DMS79 treated with DMSO at 0.1 percent for 48 hours (cell line): ENCODE measurements around the gene STXBP5L.
"Not testable (repeated sequence)": the region's sequence is repeated elsewhere in the genome, so short reads cannot be mapped to it uniquely, and the experiment has no call there.

Experiments used
- DNase-seq: peaks from one replicate; lab custom pipeline; 2025; lab: John Stamatoyannopoulos, UW

Gene STXBP5L

DNA sequence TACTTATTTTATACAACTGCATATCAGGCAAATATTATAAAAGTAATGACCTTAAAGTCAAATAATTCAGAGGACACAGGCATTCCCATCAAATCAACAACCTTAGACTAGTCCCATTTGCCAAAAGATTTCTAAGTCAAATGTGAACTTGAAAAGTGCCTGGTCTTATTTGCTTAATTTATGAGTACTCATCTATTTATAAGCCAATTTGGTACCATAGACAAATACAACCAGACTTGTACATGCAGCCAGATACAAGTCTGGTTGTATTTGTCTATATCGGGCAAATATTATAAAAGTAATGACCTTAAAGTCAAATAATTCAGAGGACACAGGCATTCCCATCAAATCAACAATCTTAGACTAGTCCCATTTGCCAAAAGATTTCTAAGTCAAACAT is 322.2 kb downstream of the STXBP5L start:
- not testable (repeated sequence) for DNase-seq

DNA sequence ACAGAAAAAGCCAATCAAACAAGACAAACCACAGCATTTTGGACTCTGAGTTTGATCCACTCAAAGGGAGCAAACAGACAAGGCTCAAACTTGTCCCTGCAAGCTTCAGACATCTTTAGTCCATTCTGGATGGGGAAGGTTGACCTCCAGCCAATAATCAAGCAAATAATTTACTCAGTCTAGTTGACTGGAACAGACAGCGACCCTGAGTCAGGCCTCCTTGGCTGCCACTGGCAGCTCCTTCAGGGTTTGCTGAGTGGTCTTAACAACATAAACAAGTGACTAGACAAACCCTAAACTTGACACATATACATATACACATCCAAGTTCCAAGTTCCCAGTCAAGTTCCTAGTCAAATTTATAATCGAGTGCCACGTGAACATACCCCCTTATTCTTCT is 323.9 kb downstream of the STXBP5L start:
- DNase-seq, result no peak

DNA sequence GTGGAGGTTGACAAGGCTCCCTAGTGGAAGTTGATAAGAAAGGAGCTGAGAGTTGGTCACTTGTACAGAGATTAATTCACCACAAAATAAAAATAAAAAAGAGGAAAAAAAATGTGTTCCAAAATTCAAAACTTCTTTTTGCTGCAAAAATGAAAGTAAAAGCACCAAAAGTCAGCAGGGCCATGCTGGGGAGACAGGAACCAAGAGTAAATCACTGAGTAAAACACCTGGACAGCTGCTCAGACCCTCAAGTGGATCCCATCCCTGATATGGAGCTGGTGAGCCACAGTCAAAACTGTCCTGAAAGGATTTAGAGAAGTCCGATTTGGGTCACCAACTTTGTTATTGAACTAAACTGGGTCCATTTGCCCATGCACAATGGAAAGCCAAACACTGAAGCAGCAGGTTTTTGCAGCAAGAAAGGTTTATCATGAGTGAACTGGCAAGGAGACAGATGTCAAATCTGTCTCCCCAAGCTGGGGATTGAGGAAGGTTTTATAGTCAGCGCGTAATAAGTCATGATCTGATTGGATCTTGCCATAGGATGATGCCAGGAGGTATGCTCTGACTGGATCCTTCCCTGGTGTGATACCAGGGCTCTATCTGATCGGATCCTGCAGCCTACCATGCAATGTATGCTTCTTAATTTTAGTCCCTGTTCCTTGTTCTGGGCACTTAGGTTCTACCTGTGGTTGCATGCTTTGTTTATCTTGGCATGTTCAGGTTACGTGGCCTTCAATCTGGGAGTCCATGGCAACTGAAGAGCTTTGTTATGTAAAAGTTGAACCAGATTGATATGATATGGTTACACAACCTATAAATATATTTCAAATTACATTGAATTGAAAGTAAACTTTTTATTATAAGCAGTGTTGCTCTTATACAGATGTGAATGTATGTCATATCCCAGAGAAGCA is 324.6 kb downstream of the STXBP5L start:
- DNase-seq, result no peak

DNA sequence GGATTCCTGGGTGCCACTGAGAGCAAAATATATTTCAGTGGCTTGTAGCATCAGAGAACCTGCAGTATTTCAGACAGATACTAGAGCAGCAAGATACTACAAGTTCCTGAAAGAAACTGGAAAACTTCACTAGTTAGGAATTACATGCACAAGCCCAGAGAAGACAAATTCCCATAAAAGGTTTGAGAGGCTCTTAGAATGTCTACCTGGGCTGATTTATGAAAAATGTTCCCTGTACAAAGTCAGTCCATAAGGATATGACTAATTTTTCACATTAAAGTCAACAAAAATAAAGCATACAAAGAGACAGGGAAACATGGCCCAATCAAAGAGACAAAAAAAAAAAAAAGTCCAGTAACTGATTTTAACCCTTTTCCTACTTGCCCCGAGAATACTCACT is 335.2 kb downstream of the STXBP5L start:
- DNase-seq, result no peak

DNA sequence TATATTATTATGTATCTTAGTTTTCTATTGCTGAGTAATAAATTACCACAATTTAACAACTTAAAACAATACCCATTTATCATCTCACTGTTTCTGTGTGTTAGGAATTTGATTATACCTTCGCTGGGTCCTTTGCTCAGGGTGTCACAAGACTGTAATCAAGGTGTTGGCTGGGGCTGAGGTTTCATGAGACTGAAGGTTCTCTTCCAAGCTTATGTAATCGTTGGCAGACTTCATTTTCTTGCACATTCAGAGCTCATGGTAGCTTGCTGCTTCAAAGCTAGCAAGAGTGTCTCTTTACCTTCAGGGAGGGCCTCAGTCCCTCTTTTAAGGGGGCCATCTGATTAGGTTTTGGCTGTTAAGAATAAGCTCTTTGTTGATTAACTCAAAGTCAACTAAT is 344.7 kb downstream of the STXBP5L start:
- no peak for DNase-seq

- DNase-seq, result no peak
Observed at GRCh38 chr3:121269389-121269788, 361.4 kb downstream of the STXBP5L start.

DNA sequence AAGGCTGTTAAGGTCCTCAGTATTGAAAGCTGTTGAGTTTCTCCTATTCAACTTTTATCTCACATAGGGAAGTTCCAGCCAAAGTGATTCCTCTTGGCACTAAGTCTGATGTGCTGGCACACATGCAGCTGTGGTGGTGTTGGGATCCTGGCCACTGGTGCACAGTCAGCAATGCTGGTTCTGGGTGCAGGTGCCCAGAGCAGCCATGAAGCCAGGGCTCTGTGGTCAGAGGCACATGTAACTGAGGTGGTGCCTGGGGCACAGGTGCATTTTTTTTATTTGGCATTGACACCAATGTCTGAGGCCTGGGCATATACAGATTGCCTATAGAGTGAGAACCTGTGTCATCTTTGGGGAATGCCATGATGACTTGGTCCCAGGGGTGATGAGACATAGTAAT is 366.4 kb downstream of the STXBP5L start:
- DNase-seq, result no peak

DNA sequence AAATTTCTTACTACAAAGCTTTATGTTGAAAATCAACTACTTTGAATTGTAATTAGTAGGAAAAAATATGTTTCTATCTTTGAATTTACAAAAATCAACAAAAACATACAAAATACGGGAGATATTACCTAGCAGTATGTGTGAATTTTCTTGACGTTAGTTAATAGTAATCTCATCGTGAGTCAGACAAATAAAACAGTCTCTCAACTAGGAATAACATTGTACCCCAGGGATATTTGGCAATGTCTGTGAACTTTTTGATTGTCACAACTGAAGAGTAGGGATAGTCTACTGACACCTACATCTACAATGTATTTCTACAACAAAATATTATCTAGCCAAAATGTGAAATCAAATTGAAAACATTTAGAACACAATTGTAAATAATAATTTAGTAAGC is 387.4 kb downstream of the STXBP5L start:
- DNase-seq, result no peak

DNA sequence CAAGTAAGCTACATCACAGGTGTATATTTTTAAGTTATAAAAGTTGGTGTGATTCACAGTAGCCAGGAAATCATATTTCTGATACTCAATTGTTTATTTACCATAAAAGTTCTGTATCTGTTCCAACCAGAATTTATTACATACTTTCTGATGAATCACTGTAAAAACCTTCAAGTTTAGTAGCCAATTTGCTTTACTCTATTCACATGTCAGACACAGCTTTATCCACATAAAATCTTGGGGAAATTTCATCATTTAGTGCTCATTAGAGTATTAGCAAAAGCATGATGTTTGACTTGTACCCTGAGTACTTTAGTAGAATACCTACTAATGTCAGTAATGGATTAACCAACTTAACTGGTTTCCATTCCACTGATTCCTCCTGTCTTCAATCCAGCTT is 388.0 kb downstream of the STXBP5L start:
- no peak for DNase-seq

- no peak for DNase-seq
Observed at GRCh38 chr3:121324320-121324719, 416.3 kb downstream of the STXBP5L start.

DNA sequence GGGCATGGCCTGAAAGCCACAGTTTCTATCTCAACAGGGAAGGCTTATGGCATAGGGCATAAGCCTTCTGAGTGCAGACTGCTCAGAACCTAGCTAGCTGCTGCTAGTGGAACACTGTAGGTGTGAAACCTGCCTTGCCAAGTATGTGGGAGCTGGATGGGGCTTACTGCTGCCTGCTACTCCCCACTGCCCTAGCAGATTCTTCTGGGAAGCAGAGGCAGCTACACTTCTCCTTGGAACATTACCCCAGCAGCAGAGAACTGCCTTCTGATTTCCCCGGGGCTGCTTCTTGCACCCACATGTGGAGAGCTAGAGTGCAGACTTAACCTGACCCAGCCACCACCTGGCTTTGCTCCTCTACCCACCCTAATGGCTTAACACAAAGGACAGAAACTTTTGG is 422.1 kb downstream of the STXBP5L start:
- DNase-seq, result no peak

GRCh38 chr3:121330634-121331033 is 422.6 kb downstream of the STXBP5L start:
- no peak for DNase-seq

DNA sequence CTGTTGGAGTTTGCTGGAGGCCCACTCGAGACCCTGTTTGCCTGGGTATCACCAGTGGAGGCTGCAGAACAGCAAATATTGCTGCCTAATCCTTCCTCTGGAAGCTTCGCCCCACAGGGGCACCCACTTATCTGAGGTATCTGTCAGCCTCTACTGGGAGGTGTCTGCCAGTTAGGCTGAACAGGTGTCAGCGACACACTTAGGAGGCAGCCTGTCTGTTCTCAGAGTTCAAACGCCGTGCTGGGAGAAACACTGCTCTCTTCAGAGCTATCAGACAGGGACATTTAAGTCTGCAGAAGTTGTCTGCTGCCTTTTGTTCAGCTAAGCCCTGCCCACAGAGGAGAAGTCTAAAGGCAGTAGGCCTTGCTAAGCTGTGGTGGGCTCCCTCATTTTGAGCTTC is 448.0 kb downstream of the STXBP5L start:
- DNase-seq, result not testable (repeated sequence)

GRCh38 chr3:121362035-121362734 is 454.2 kb downstream of the STXBP5L start:
- no peak for DNase-seq

DNA sequence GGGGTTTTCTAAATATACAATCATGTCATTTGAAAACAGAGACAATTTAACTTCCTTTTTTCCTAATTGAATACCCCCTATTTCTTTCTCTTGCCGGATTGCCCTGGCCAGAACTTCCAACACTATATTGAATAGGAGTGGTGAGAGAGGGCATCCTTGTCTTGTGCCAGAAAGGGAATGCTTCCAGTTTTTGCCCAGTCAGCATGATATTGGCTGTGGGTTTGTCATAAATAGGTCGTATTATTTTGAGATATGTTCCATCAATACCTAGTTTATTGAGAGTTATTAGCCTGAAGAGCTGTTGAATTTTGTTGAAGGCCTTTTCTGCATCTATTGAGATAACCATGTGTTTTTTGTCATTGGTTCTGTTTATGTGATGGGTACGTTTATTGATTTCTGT is 480.3 kb downstream of the STXBP5L start:
- not testable (repeated sequence) for DNase-seq

- not testable (repeated sequence) for DNase-seq
Observed at GRCh38 chr3:121395967-121396366, 488.0 kb downstream of the STXBP5L start.

GRCh38 chr3:121398051-121398450 is 490.0 kb downstream of the STXBP5L start:
- not testable (repeated sequence) for DNase-seq

- no peak for DNase-seq
Observed at GRCh38 chr3:121399820-121400219, 491.8 kb downstream of the STXBP5L start.

DNA sequence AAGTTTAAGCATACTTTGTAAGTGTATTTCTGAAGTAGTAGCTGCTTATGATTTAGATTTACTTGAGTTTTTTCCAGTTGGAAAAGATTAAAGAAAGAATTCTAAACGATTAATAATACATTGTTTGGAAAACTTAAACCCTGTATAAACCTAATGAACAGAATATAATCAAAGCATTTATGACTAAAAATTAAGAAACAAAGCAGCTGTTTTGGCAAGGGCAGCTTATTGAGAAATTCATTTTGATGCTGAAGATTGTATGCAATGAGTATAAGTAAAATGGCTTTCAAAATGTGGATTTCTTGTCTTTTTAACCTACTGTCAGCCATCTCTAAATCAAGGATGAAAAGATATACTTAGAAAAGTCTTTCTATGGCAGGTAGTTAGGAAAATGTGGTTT is 497.6 kb downstream of the STXBP5L start:
- no peak for DNase-seq

DNA sequence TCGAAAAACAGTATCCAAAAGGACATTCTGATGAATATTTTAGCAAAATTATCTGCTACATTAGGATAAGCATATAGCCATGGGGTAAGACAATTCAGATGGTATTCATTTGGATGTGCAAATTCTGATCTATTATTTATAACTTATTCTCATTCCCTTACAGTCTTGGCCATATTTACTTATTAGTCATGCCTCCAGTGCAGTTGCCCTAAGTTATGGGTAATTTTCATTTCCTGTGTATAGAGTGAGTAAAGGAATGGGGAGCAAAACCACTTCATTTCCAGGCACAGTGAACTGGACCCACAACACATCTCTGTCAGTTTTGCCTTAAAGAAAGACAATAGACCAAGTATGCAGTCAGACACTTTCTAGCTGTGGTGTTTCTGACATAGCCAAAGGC is 503.5 kb downstream of the STXBP5L start:
- no peak for DNase-seq

- DNase-seq, result no peak
Observed at GRCh38 chr3:121414924-121415323, 506.9 kb downstream of the STXBP5L start.

DNA sequence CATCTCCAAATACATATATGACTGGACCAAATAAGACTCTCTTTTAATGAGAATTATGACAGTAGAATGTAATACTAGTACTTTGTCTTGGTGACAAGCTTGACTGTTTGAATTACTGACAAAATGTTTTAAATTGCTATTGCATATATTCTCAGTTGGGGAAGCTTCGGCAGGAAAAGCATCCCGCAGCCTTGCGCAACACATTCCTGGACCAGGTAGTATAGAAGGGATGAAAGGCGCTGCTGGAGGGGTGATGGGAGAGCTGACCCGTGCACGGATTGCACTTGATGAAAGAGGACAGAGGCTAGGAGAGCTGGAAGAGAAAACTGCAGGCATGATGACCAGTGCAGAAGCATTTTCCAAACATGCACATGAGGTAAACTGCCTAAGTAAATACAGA is 510.2 kb downstream of the STXBP5L start:
- no peak for DNase-seq

GRCh38 chr3:121424549-121424948 is 516.5 kb downstream of the STXBP5L start:
- no peak for DNase-seq
